GM04503 (cell line): ENCODE results near the gene PRTG.

Experiments
- DNase-seq: peaks from one replicate; pipeline ENCODE4 v3.0.0-alpha.2; 2012; ENCODE audit warnings: low read depth

Gene PRTG

GRCh38 chr15:55564347-55565145 lies 178.4 kb downstream of the PRTG start:
- DNase-seq, result no peak

- no peak for DNase-seq
Observed at GRCh38 chr15:55562601-55563000, 180.4 kb downstream of the PRTG start.
